GM12878 (cell line): ENCODE data around the gene MESP2. TPM values are rescaled to one million over a fixed set of nuclear protein-coding genes. Genes with fewer than 3 reads are reported as not detected.

ENCODE experiments used
- ATAC-seq: fragments of 200-7000 bp; cut with Tn5 transposase; 3 replicates; pipeline ENCODE4 v1.9.1; 2020; ENCODE audit warnings: mild to moderate bottlenecking, moderate library complexity
- BruUV-seq: library from RNA; stranded (reverse); fragments of 400-500 nt; replicated peaks from 2 replicates; lab custom pipeline; 2021; lab: Mats Ljungman, UMichigan
- CTCF ChIA-PET: fragments of 300-600 bp; sonication (Branson Sonifier 250); formaldehyde crosslinking; extraction: SDS; loops from one replicate; lab custom pipeline; 2021; ENCODE audit warnings: inconsistent platforms; lab: Yijun Ruan, JAX
- POLR2A ChIA-PET: fragments of 350-600 bp; formaldehyde crosslinking; extraction: SDS; loops from one replicate; lab custom pipeline; 2021; ENCODE audit warnings: inconsistent platforms; lab: Charles Lee
- RAD21 ChIA-PET: fragments of 300-600 bp; sonication (Branson Sonifier 250); formaldehyde crosslinking; loops from one replicate; lab custom pipeline; 2023; ENCODE audit warnings: antibody characterized with exemption; ENCODE audit not compliant: unreplicated experiment; lab: Charles Lee
- SMC1A ChIA-PET: fragments of 300-600 bp; sonication (Branson Sonifier 250); formaldehyde crosslinking; loops from one replicate; lab custom pipeline; 2023; ENCODE audit not compliant: unreplicated experiment, uncharacterized antibody; lab: Charles Lee
- DNase-seq: peaks from one replicate; pipeline ENCODE4 v3.0.0-alpha.2; 2011; ENCODE audit warnings: low read depth, low spot score
- FAIRE-seq: peaks from 3 replicates; lab custom pipeline; 2011; peaks lifted over from hg19 to GRCh38; lab: Jason Lieb, UNC
- H2AFZ ChIP-seq: 2 replicates; pipeline ENCODE4 v1.6.0; 2011; ENCODE audit warnings: low read depth, low read length, control low read depth; ENCODE audit not compliant: control insufficient read depth
- H3K27ac ChIP-seq: 2 replicates; pipeline ENCODE4 v1.5.1; 2011; ENCODE audit warnings: control low read depth; ENCODE audit not compliant: control insufficient read depth, insufficient read depth
- H3K27me3 ChIP-seq, 2 experiments: replicated peaks in 1 of 2; 2 replicates each; pipeline versions ENCODE4 v1.6.0 to v1.6.1; 2011; ENCODE audit warnings: low read length in 1 of 2; ENCODE audit not compliant: control insufficient read depth in 2 of 2, insufficient read depth in 2 of 2
- H3K36me3 ChIP-seq, 2 experiments: 2 replicates each; pipeline ENCODE4 v1.5.1; 2011; ENCODE audit warnings: low read length in 1 of 2; ENCODE audit not compliant: control insufficient read depth in 2 of 2, insufficient read depth in 2 of 2
- H3K4me1 ChIP-seq: 2 replicates; pipeline ENCODE4 v1.6.1; 2011; ENCODE audit warnings: mild to moderate bottlenecking, low read length, moderate library complexity, mixed read lengths; ENCODE audit not compliant: control insufficient read depth, insufficient read depth
- H3K4me2 ChIP-seq: 2 replicates; pipeline ENCODE4 v1.6.0; 2011; ENCODE audit warnings: control low read depth; ENCODE audit not compliant: control insufficient read depth, insufficient read depth
- H3K4me3 ChIP-seq: fragments of 200-600 bp; sonication (generic); 2 replicates; pipeline ENCODE4 v1.5.1; 2016
- H3K79me2 ChIP-seq: 2 replicates; pipeline ENCODE4 v1.6.0; 2011; ENCODE audit warnings: low read length; ENCODE audit not compliant: control insufficient read depth, insufficient read depth
- H3K9ac ChIP-seq: 2 replicates; pipeline ENCODE4 v1.8.0; 2011; ENCODE audit warnings: low read length, control low read depth, mixed read lengths; ENCODE audit not compliant: control insufficient read depth, insufficient read depth
- H3K9me3 ChIP-seq: replicated peaks from 3 replicates; pipeline ENCODE4 v1.5.1; 2011; ENCODE audit warnings: mild to moderate bottlenecking, low read length; ENCODE audit not compliant: control insufficient read depth, insufficient read depth
- H4K20me1 ChIP-seq: 2 replicates; pipeline ENCODE4 v1.6.0; 2011; ENCODE audit not compliant: control insufficient read depth, insufficient read depth
- CHD1 ChIP-seq: IDR thresholded peaks from 2 replicates; pipeline ENCODE4 v1.6.1; 2012; ENCODE audit warnings: low read depth, low read length, improper control_type of control experiment
- CHD2 ChIP-seq: IDR thresholded peaks from 2 replicates; pipeline ENCODE4 v1.6.1; 2011; ENCODE audit warnings: low read depth, low read length, improper control_type of control experiment, borderline replicate concordance
- EED ChIP-seq: sonication (generic); IDR thresholded peaks from 2 replicates; pipeline ENCODE4 v1.6.1; 2016; ENCODE audit warnings: antibody characterized with exemption, low read depth
- ETV6 ChIP-seq, 2 experiments: fragments of 450-650 bp in 1 of 2; IDR thresholded peaks in 1 of 2; conservative IDR thresholded peaks in 1 of 2; 2 replicates each; pipeline ENCODE4 v1.6.1; 2014; ENCODE audit warnings: antibody characterized with exemption in 1 of 2, borderline replicate concordance in 1 of 2, low read depth in 1 of 2, mild to moderate bottlenecking in 1 of 2, moderate library complexity in 1 of 2
- FOXK2 ChIP-seq: fragments of 450-650 bp; IDR thresholded peaks from 2 replicates; pipeline ENCODE4 v1.6.1; 2017; ENCODE audit warnings: mild to moderate bottlenecking, moderate library complexity
- FOXM1 ChIP-seq: IDR thresholded peaks from 2 replicates; pipeline ENCODE4 v1.6.1; 2012; ENCODE audit warnings: low read depth, mild to moderate bottlenecking, inconsistent platforms, low read length, moderate library complexity
- MYC ChIP-seq: IDR thresholded peaks from 2 replicates; pipeline ENCODE4 v1.6.1; 2011; ENCODE audit warnings: mild to moderate bottlenecking, low read length, moderate library complexity, inconsistent platforms; ENCODE audit not compliant: insufficient read depth, insufficient replicate concordance, insufficient read length, severe bottlenecking
- NBN ChIP-seq: fragments of 450-650 bp; IDR thresholded peaks from 2 replicates; pipeline ENCODE4 v1.6.1; 2016
- NR2C1 ChIP-seq: fragments of 450-650 bp; IDR thresholded peaks from 2 replicates; pipeline ENCODE4 v1.6.1; 2017; ENCODE audit warnings: antibody characterized with exemption, mild to moderate bottlenecking, moderate library complexity
- PAX5 ChIP-seq: IDR thresholded peaks from 2 replicates; pipeline ENCODE4 v1.6.1; 2011; ENCODE audit warnings: low read depth, low read length, borderline replicate concordance
- POU2F2 ChIP-seq: IDR thresholded peaks from 3 replicates; pipeline ENCODE4 v1.6.1; 2011; ENCODE audit warnings: low read depth, mild to moderate bottlenecking, low read length, borderline replicate concordance
- SIN3A ChIP-seq: IDR thresholded peaks from 2 replicates; pipeline ENCODE4 v1.6.1; 2012; ENCODE audit warnings: low read depth, low read length, improper control_type of control experiment
- SIX5 ChIP-seq: IDR thresholded peaks from 2 replicates; pipeline ENCODE4 v1.6.1; 2011; ENCODE audit warnings: mild to moderate bottlenecking, low read depth, low read length, moderate library complexity; ENCODE audit not compliant: severe bottlenecking
- STAT3 ChIP-seq: IDR thresholded peaks from 2 replicates; pipeline ENCODE4 v1.6.1; 2011; ENCODE audit warnings: low read depth, low read length, improper control_type of control experiment
- TCF12 ChIP-seq: IDR thresholded peaks from 2 replicates; pipeline ENCODE4 v1.6.1; 2011; ENCODE audit warnings: low read depth, mild to moderate bottlenecking, low read length
- ZNF274 ChIP-seq: IDR thresholded peaks from one replicate; pipeline ENCODE4 v1.8.0; 2011; ENCODE audit not compliant: insufficient read length, insufficient read depth
- ZNF384 ChIP-seq: IDR thresholded peaks from 2 replicates; pipeline ENCODE4 v1.6.1; 2012; ENCODE audit warnings: low read depth, mild to moderate bottlenecking, low read length, improper control_type of control experiment, borderline replicate concordance
- WGBS: methylation state at CpG from one replicate; pipeline ENCODE4 v1.1.6; 2016; ENCODE audit warnings: low lambda C conversion rate; ENCODE audit not compliant: insufficient replicate concordance, insufficient coverage; ENCODE audit errors: missing lambda C conversion rate; 5-methylcytosine and 5-hydroxymethylcytosine counted together
- in situ Hi-C: fragments of 300-500 bp; cut with MboI; formaldehyde crosslinking; loops from 9 replicates; pipeline ENCODE4 v1.14.3; 2018; ENCODE audit warnings: mixed read lengths
- intact Hi-C: fragments of 100-400 bp; cut with micrococcal nuclease; formaldehyde crosslinking; loops from one replicate; pipeline ENCODE4 v1.14.2; 2022; ENCODE audit not compliant: unreplicated experiment
- polyA plus RNA-seq, 11 experiments: library from polyadenylated mRNA; depleted of rRNA in 4 of 11; unstranded in 6 of 11; stranded (reverse) in 5 of 11; fragments of >200 nt; fragmentation: Nextera tagmentation in 4 of 11; fragmentation: Illumina TruSeq in 1 of 11; extraction: Ambion mirVana in 4 of 11; extraction: Trizol in 1 of 11; gene quantifications; 1 replicate in 1 of 11; 2 replicates in 10 of 11; pipeline versions ENCODE4 v1.2.1 to v1.2.3, GENCODE V29; 2011 to 2016; ENCODE audit warnings: inconsistent platforms in 2 of 11, missing spikeins in 2 of 11, low read depth in 1 of 11
- total RNA-seq, 4 experiments: library from RNA; depleted of rRNA in 3 of 4; stranded (reverse); fragments of >200 nt in 3 of 4; fragmentation: Illumina TruSeq in 1 of 4; extraction: Trizol in 1 of 4; gene quantifications; 2 replicates each; pipeline versions ENCODE4 v1.2.1 to v1.2.3, GENCODE V29; 2013 to 2021
- TF ChIP-seq, protein P1 (sequence below): fragments of 150-350 bp; IDR thresholded peaks from 2 replicates; pipeline ENCODE4 v1.6.1; 2016; ENCODE audit warnings: low read depth, low read length
- TF ChIP-seq, protein P2 (sequence below): IDR thresholded peaks from 2 replicates; pipeline ENCODE4 v1.6.1; 2012; ENCODE audit warnings: low read length, inconsistent platforms

Gene MESP2
- total and polyA plus RNA-seq, 10 of the 15 experiments (the other 5 are each of a cell fraction or from before 2014, with no cell fraction given), result 0.04 TPM; not detected in 9

- intact Hi-C loops, result no loop called here
- no peak for FAIRE-seq
- H3K4me2 ChIP-seq, result no peak overlapping the region
- ChIA-PET SMC1A (no interaction called here), RAD21 (interaction anchor here (0.6 kb wide), 1 partner anchor 35 kb away, joined by 3 read pairs; no protein-coding TSS in a partner anchor), POLR2A (no interaction called here), CTCF (no interaction called here)
- no peaks in the 10 kb centered on the region for H3K36me3 ChIP-seq
- H3K4me3 ChIP-seq, result no peak overlapping the region
- peaks cover 4% of the 10 kb centered on the region for H3K4me1 ChIP-seq
- TF ChIP-seq EED, result no peak
- no peak for TF ChIP-seq PAX5
- no peak for TF ChIP-seq CHD1
- TF ChIP-seq ZNF384, result no peak
- no peak for TF ChIP-seq STAT3
- TF ChIP-seq, protein P1, sequence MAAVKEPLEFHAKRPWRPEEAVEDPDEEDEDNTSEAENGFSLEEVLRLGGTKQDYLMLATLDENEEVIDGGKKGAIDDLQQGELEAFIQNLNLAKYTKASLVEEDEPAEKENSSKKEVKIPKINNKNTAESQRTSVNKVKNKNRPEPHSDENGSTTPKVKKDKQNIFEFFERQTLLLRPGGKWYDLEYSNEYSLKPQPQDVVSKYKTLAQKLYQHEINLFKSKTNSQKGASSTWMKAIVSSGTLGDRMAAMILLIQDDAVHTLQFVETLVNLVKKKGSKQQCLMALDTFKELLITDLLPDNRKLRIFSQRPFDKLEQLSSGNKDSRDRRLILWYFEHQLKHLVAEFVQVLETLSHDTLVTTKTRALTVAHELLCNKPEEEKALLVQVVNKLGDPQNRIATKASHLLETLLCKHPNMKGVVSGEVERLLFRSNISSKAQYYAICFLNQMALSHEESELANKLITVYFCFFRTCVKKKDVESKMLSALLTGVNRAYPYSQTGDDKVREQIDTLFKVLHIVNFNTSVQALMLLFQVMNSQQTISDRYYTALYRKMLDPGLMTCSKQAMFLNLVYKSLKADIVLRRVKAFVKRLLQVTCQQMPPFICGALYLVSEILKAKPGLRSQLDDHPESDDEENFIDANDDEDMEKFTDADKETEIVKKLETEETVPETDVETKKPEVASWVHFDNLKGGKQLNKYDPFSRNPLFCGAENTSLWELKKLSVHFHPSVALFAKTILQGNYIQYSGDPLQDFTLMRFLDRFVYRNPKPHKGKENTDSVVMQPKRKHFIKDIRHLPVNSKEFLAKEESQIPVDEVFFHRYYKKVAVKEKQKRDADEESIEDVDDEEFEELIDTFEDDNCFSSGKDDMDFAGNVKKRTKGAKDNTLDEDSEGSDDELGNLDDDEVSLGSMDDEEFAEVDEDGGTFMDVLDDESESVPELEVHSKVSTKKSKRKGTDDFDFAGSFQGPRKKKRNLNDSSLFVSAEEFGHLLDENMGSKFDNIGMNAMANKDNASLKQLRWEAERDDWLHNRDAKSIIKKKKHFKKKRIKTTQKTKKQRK, result no peak
- no peak for TF ChIP-seq MYC
- no peak for TF ChIP-seq SIX5
- TF ChIP-seq, protein P2, sequence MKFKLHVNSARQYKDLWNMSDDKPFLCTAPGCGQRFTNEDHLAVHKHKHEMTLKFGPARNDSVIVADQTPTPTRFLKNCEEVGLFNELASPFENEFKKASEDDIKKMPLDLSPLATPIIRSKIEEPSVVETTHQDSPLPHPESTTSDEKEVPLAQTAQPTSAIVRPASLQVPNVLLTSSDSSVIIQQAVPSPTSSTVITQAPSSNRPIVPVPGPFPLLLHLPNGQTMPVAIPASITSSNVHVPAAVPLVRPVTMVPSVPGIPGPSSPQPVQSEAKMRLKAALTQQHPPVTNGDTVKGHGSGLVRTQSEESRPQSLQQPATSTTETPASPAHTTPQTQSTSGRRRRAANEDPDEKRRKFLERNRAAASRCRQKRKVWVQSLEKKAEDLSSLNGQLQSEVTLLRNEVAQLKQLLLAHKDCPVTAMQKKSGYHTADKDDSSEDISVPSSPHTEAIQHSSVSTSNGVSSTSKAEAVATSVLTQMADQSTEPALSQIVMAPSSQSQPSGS, result no peak
- no peak for TF ChIP-seq POU2F2
- no peak for TF ChIP-seq TCF12
- TF ChIP-seq CHD2, result no peak
- TF ChIP-seq FOXK2, result no peak
- no peak for TF ChIP-seq SIN3A
- TF ChIP-seq ETV6 (conservative IDR thresholded peaks at IDR 0.05 in 1 of 2, IDR thresholded peaks at IDR 0.05 in 1 of 2; ENCODE audit: borderline replicate concordance in 1 of 2, low read depth in 1 of 2), result no peak
- no peak for TF ChIP-seq NR2C1
- TF ChIP-seq FOXM1, result no peak
- TF ChIP-seq ZNF274, result no peak
- TF ChIP-seq NBN, result no peak
- H3K9me3 ChIP-seq, result no peaks in the 10 kb centered on the region
- no peak overlapping the region for H3K9ac ChIP-seq
- no TSS peak for BruUV-seq
- H3K79me2 ChIP-seq, result no peaks in the 10 kb centered on the region
- in situ Hi-C loops, result no loop called here
- H2AFZ ChIP-seq, result no peak overlapping the region
- H3K27ac ChIP-seq, result no peak overlapping the region
- no peak for DNase-seq
- no peaks in the 10 kb centered on the region for H4K20me1 ChIP-seq
- 0% methylated on average over 1 of the region's 1 CpG for WGBS
- no peak for ATAC-seq
- H3K27me3 ChIP-seq, result peaks cover 0 to 4% of the 10 kb centered on the region in 2 experiments; a peak in 2 of 4 replicates
Observed at GRCh38 chr15:89745768-89746167, 30.4 kb upstream of the MESP2 start.
